Right forelimb (tissue), 1 donor: ENCODE measurements around the gene PLCG2.
"Not testable (repeated sequence)": the region's sequence is repeated elsewhere in the genome, so short reads cannot be mapped to it uniquely, and the experiment has no call there.

Experiments used
- DNase-seq: peaks from one replicate; pipeline ENCODE4 v3.0.0-alpha.2; 2018

Gene PLCG2

DNA sequence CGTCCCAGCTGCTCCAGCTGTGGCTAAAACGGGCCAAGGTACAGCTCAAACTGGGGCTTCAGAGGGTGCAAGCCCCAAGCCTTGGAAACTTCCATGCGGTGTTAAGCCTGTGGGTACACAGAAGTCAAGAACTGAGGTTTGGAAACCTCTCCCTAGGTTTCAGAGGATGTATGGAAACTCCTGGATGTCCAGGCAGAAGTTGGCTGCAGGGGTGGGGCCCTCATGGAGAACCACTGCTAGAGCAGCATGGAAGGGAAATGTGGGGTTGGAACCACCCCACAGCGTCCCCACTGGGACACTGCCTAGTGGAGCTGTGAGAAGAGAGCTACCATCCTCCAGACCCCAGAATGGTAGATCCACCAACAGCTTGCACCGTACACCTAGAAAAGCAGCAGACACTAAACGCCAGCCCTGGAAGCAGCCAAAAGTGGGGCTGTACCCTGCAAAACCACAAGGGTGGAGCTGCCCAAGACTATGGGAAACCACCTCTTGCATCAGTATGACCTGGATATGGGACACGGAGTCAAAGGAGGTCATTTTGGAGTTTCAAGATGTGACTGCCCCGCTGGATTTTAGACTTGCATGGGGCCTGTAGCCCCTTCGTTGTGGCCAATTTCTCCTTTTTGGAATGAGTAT, 230.0 kb downstream of the PLCG2 start:
- no peak for DNase-seq

- not testable (repeated sequence) for DNase-seq
Observed at GRCh38 chr16:82009789-82010188, 230.7 kb downstream of the PLCG2 start.

DNA sequence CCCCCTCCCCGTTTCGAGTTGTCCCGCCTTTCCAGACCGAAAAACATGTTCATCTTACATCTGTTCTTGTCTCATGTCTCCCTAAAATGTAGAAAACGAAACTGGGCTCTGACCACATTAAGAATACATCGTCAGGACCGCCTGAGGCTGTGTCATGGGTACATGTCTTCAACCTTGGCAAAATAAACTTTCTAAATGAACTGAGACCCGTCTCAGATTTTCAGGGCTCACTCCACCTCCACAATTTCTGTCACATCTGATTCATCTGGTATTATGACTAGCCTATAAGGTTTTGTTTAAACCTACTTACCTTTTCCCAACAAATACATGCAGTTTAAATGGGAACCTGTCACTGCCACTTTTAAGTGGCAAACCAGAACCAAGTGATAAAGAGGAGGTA, 231.6 kb downstream of the PLCG2 start:
- DNase-seq, result no peak

- peak; percentile 52 for DNase-seq
Observed at GRCh38 chr16:82011199-82011641, 232.1 kb downstream of the PLCG2 start, which contains the start of gene SDR42E1. TSS of gene SDR42E1 (minus strand) at chr16:82011470. CDS start at chr16:82000858, 10,612 bp downstream.
